H1 (cell line): ENCODE data around the gene SOS1. TPM values are rescaled to one million over a fixed set of nuclear protein-coding genes. Genes with fewer than 3 reads are reported as not detected.

ENCODE experiments used
- GTF2F1 ChIP-seq: IDR thresholded peaks from 2 replicates; pipeline ENCODE4 v1.6.1; 2012; ENCODE audit warnings: low read depth, low read length, improper control_type of control experiment, borderline replicate concordance
- MAX ChIP-seq: IDR thresholded peaks from 2 replicates; pipeline ENCODE4 v1.6.1; 2012; ENCODE audit warnings: inconsistent platforms
- NANOG ChIP-seq: IDR thresholded peaks from 2 replicates; pipeline ENCODE4 v1.6.1; 2011; ENCODE audit warnings: low read length, low read depth, mild to moderate bottlenecking, inconsistent platforms; ENCODE audit not compliant: insufficient read depth, poor library complexity, severe bottlenecking
- SIRT6 ChIP-seq: IDR thresholded peaks from one replicate; pipeline ENCODE4 v1.7.1; 2012; ENCODE audit warnings: low read length, inconsistent platforms
- polyA plus RNA-seq, 7 experiments: library from polyadenylated mRNA; depleted of rRNA in 3 of 7; stranded (reverse) in 5 of 7; unstranded in 2 of 7; fragments of >200 nt in 5 of 7; fragments of 200-250 nt in 2 of 7; gene quantifications; 1 replicate in 5 of 7; 2 replicates in 1 of 7; 4 replicates in 1 of 7; pipeline versions ENCODE4 v1.2.1 to v1.2.3, GENCODE V29; 2011 to 2013; ENCODE audit warnings: missing spikeins in 2 of 7, mixed read lengths in 2 of 7
- total RNA-seq: library from RNA; stranded (reverse); fragmentation: NEBNext Ultra II Directional; extraction: Animal tissue kit (Norgen Biotek cat#: 25700); gene quantifications from 2 replicates; pipeline ENCODE4 v1.2.1, GENCODE V29; 2021

Gene SOS1
- total and polyA plus RNA-seq, 2 of the 8 experiments (the other 6 are each of a cell fraction or from before 2014, with no cell fraction given), result 25.7 to 27.0 TPM

DNA sequence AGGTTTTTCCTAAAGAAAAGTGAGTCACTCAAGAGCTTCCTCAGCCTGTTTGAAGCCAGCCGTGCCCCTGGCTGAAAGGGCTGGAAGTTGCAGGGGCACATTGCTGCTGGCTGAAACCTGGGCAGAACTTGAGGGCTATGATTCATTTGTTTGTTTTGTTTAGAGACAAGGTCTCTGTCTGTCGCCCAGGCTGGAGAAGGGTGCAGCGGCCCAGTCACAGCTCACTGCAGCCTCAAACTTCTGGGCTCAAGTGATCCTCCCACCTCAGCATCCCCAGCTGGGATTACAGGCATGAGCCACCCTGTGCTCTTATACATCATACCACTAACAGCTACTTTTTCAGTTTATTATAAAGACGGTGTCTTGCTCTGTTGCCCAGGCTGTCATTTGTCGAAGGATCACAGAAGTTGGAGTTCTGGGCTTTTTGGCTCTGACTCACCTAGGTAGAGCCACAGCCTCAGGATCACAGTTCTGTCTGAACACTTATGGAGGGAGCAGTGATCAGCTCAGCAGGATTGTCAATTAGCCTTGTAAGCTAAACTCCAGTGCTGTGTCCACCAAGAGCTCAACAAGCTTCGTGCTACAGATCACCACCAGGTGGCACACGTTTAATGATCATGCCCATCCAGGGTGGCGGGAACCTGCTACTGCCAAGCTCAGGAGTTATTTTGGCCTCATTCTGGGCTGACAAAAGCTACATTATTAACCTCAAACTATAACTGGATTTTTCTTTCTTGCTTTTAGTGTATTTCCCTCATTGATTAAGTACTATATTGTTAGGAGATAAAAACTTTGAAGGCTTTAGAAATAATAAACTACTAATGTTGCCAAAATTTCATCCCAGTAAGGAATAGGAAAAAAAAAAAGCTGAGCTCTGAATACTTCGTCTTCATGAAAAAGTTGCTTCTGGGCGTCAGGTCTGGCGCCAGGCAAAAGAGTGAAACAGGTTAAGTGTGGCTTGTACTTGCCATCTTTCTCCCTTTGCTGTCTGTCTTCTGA lies 173.3 kb downstream of the SOS1 start (continued):
- TF ChIP-seq MAX (peak; percentile 47), GTF2F1 (0 out of 2 replicates have a peak, but pooled peaks have one; percentile 33), SIRT6 (no peak), NANOG (peak; percentile 57)
